ENCODE results near the gene PDZD7.

GRCh38 chr10:100970076-100970913 lies 60.6 kb downstream of the PDZD7 start:
- TF ChIP-seq EZH2phosphoT487 (IDR thresholded peaks at IDR 0.05; ENCODE audit: borderline replicate concordance, low read length) = no peak
- TF ChIP-seq, protein P1, sequence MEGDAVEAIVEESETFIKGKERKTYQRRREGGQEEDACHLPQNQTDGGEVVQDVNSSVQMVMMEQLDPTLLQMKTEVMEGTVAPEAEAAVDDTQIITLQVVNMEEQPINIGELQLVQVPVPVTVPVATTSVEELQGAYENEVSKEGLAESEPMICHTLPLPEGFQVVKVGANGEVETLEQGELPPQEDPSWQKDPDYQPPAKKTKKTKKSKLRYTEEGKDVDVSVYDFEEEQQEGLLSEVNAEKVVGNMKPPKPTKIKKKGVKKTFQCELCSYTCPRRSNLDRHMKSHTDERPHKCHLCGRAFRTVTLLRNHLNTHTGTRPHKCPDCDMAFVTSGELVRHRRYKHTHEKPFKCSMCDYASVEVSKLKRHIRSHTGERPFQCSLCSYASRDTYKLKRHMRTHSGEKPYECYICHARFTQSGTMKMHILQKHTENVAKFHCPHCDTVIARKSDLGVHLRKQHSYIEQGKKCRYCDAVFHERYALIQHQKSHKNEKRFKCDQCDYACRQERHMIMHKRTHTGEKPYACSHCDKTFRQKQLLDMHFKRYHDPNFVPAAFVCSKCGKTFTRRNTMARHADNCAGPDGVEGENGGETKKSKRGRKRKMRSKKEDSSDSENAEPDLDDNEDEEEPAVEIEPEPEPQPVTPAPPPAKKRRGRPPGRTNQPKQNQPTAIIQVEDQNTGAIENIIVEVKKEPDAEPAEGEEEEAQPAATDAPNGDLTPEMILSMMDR (IDR thresholded peaks at IDR 0.05; ENCODE audit: low read depth, low read length, poor library complexity, severe bottlenecking) = no peak
